Coronary artery (tissue), 2 donors: ENCODE measurements around the gene PROP1.
"Not testable (repeated sequence)": the region's sequence is repeated elsewhere in the genome, so short reads cannot be mapped to it uniquely, and the experiment has no call there.

ENCODE experiments used
- DNase-seq: peaks from one replicate; pipeline ENCODE4 v3.0.0-alpha.2; 2017; ENCODE audit warnings: low spot score
- H3K27ac ChIP-seq, 2 donors: fragments of 200-600 bp; sonication (generic); one replicate each; pipeline ENCODE4 v1.5.1; 2016 to 2019
- H3K4me3 ChIP-seq: fragments of 200-600 bp; sonication (generic); 2 replicates; pipeline ENCODE4 v1.5.1; 2016; ENCODE audit warnings: mild to moderate bottlenecking, moderate library complexity
- TF ChIP-seq, protein P1 (sequence below): fragments of 200-600 bp; sonication (generic); IDR thresholded peaks from one replicate; pipeline ENCODE4 v1.5.1; 2019; ENCODE audit warnings: antibody characterized with exemption

PROP1 gene

DNA sequence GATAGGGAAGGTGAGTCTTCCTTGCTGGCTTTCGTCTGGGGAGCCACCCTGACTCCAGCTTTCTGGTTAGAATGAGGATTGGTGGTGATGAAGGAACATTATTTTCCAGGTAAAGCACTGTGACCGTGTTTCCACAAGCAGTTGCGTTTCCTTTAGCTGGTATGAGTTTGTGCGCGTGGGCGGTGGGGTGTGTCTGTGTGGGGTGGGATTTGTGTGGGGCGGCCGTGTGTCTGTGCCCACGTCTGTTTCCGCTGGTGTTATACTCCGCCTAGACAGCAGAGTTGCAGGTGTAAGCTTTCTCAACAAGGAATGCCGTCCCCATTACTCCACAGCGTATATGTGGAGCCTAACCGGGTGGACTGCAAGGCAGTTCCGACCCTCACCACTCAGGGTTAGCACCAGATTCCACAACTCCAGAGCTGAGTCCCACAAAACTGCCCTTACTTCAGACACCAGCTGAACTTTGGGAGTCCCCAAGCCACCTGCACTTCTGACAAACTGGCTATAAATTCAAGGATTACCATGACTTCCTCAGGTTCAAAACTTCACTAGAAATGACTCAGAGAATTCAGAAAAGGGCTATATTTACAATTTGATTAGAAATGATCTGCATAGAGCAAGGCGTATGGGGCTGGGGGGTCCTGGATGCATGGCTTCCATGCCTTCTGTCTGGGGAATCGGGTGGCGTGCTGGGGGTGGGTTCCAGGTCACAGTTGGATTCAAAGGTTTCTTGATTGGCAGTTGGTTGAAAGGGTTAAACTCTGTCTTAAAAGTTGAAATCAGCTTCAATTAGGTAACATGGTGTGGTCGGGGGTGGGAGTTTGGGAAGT, 29.8 kb downstream of the PROP1 start:
- TF ChIP-seq, protein P1, sequence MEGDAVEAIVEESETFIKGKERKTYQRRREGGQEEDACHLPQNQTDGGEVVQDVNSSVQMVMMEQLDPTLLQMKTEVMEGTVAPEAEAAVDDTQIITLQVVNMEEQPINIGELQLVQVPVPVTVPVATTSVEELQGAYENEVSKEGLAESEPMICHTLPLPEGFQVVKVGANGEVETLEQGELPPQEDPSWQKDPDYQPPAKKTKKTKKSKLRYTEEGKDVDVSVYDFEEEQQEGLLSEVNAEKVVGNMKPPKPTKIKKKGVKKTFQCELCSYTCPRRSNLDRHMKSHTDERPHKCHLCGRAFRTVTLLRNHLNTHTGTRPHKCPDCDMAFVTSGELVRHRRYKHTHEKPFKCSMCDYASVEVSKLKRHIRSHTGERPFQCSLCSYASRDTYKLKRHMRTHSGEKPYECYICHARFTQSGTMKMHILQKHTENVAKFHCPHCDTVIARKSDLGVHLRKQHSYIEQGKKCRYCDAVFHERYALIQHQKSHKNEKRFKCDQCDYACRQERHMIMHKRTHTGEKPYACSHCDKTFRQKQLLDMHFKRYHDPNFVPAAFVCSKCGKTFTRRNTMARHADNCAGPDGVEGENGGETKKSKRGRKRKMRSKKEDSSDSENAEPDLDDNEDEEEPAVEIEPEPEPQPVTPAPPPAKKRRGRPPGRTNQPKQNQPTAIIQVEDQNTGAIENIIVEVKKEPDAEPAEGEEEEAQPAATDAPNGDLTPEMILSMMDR: no peak
- DNase-seq: no peak
- Histone ChIP-seq H3K27ac (no peak overlapping the region), H3K4me3 (no peak overlapping the region)

DNA sequence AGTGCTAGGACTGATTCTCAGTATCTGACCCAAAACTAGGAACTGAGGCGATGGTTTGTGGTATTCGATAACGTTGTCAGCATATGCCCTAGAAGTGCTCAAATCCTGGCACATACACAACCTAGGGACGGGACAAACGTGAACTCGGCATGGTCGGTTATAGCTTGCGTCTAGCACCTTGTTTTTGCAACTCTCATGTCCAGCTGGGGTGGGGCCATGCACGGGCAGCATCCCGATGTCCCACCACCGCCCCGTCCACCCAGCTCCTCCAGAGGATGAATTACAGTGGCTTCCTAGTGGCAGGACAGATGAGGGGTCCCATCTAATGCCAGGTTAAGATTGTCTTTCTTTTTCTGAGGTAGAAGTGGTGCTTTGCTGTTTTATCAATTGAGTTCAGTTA, 31.6 kb downstream of the PROP1 start:
- Histone ChIP-seq H3K4me3 (no peak overlapping the region), H3K27ac (no peak overlapping the region)
- TF ChIP-seq, protein P1: no peak
- no peak for DNase-seq

DNA sequence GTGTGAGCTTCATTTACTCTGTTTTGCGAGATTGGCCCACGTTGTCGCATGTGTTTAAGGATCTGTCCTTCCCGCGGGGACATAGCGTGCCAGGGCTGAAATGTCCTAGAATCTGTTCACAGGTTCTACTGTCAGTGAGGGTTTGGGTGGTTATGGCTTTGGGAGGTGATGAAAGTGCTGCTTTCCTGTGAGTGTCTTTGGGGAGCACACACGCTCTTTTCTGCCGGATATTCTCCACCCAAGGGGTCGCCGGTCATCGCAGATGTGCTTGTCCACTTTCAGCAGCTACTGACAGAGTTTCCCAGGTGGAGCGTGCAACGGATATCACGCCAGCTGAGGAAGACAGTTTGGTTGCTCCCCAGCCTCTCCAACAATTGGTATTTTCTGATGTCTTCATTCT, 32.1 kb downstream of the PROP1 start:
- TF ChIP-seq, protein P1: no peak
- Histone ChIP-seq H3K4me3 (no peak overlapping the region), H3K27ac (no peak overlapping the region)
- DNase-seq: no peak

DNA sequence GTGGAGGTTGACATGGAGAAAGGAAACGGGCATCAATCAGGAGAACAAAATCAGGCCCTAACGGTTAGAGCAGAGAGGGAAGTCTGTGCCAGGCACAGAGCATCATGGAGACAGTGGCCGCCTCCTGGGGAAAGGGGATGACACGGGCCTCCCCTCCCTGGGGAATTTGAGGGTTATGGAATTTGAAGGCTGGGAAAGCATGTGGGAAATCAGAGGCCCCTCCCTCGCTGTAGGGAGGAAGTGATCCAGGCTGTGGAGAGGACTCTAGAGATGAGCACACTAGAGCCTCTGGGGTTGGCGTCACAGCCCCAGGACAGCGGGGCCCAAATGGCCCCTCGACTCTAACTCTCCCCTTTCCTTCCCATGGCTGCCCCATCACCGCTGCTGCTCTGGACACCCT, 36.7 kb downstream of the PROP1 start:
- no peak for DNase-seq
- Histone ChIP-seq H3K4me3 (no peak overlapping the region), H3K27ac (no peak overlapping the region)
- TF ChIP-seq, protein P1: no peak

DNA sequence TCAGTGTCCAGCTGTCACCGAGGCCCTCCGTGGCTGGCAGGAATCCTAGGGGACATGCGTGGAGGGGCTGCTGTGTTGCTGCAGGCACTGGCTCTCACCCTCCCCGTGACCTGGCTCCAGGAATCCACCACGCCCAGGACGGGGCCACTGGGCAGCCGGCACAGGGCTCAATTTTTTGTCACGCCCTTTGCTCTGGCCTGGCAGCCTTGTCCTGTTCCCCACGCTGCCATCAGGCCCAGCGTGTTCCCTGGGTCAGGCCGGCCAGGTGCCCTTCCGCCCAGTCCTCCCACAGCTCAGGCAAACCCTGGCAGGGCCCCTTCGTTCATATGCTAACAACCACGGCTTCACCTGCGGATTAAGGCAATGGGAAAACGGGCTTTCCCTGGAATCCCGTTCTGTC, 37.3 kb downstream of the PROP1 start:
- Histone ChIP-seq H3K27ac (no peak overlapping the region), H3K4me3 (no peak overlapping the region)
- TF ChIP-seq, protein P1: no peak
- no peak for DNase-seq

DNA sequence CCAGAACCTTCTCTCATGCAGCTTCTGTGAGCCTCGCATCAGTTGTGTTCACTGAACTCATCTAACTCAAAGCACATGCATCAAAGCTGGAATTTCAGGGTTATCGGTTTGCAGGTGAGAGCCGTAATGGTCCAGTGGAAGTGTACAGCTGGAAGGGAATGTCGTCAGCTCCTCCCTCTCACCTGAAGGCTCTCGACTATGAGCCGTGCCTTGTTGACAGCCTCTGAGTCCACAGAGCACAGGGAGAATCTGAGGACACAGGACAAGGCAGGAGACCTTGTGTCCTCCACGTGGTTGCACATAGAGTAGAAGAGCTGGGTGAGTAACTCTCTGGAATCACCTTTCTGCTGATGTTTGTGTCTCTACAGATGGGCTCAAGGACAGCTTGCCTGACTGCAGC, 38.8 kb downstream of the PROP1 start:
- no peak for DNase-seq
- no peak overlapping the region for H3K27ac ChIP-seq
- TF ChIP-seq, protein P1: no peak
- H3K4me3 ChIP-seq: no peak overlapping the region

DNA sequence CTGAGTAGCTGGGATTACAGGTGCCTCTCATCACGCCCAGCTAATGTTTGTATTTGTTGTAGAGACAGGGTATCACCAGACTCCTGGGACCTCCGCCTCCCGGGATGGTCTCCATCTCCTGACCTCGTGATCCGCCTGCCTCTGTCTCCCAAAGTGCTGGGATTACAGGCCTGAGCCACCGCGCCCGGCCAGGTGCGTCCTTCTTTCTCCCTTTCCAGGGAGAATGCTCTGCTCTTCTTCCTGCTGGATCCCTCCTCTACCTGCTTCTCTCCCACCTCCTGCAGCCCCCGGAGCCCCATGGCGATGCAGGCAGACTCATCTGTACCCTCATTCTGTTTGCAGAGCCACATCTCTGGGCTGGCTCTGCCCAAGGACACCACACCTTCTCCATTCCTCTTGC, 42.9 kb downstream of the PROP1 start:
- H3K4me3 ChIP-seq, H3K27ac ChIP-seq, DNase-seq: not testable (repeated sequence)

DNA sequence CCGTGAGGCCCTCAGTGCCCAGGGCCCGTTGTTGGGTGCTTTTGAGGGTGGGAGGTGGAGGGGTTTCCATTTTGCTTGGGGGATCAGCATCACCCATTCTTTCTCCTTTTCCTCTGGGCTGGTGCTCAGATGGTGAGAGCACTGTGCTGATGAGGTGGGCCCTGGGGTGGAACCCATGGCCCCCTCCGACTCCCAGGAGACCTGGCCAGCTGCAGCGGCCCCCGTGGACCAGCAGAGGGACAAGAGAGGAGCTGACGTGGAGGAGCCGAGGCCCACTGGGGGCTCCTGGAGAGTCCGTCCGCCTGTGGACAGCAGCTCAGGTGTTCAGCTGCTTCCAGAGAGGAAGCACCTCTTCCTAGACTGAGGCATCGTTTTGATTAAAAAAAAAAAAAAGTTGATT, 46.4 kb downstream of the PROP1 start:
- DNase-seq, H3K27ac ChIP-seq, H3K4me3 ChIP-seq: not testable (repeated sequence)

DNA sequence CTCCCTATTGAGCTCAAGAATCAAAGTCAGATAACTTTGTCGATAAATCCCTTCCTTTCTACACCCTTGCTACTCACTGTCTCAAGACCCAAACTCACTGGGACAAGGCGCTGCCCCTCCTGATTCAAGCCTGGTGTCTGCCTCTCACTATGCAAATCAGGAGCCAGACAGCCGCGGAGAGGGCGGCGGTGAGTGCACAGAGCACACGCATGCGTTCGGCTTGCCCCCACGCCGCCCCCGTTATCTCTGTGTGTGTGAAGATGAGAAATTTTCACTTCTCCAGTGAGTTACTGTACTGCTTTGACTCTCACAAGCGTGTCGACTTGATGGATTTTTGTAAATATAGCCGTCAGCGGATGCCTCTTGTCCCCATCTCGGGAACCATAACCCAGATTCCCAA, 47.0 kb downstream of the PROP1 start:
- DNase-seq, H3K4me3 ChIP-seq, H3K27ac ChIP-seq: not testable (repeated sequence)

DNA sequence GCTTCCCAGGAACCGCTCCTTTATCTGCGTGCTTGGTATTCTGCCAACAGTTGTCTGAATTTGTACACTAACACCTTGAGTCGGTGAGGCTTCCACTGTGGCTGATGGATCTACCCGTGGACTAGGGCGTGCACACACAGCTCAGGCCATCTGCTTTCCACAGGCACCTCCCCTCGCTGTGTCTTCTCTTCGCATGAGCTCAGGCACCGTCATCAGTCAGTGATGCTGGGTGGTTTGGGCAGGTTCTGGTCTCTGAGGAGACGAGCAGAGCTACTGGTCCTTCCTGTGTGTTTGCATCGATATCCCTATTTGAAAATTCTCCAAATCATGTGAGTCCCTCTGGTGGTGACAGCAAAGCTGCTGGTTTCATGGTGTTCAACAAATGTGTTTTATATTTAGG, 48.1 kb downstream of the PROP1 start:
- H3K27ac ChIP-seq, H3K4me3 ChIP-seq, DNase-seq: not testable (repeated sequence)

DNA sequence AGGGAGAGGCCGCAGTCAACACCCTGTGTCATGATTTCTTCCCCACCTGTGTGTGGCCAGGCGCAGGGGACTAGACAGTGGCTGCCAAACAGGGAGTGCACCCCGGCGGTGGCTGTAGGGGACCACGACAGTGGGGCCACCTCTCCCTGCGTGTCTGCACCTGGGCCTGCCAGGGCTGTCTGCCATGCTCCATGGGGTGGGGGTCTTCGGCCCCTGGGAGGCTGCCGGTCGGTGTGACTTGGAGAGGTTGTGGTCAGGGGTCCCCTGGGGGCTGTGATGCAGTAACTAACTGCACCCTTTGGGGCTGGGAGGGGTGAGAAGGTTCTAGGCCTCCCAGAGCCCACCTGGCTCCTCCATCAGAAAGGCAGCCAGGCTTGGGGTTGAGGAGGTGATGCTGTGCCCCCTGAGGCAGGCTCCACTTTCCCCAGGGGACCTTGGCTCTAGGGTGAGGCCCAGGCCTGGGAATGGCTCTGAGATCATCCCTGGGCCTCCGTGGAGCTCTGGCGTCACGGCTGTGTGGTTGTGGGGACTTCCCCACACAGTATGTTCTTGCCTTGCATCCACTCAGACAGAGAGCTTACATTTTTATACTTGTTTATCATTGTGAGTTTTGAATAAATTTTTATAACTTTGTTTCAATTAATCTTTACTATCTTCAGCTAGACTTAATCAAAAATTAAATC, 50.3 kb downstream of the PROP1 start:
- DNase-seq, H3K27ac ChIP-seq, H3K4me3 ChIP-seq: not testable (repeated sequence)

DNA sequence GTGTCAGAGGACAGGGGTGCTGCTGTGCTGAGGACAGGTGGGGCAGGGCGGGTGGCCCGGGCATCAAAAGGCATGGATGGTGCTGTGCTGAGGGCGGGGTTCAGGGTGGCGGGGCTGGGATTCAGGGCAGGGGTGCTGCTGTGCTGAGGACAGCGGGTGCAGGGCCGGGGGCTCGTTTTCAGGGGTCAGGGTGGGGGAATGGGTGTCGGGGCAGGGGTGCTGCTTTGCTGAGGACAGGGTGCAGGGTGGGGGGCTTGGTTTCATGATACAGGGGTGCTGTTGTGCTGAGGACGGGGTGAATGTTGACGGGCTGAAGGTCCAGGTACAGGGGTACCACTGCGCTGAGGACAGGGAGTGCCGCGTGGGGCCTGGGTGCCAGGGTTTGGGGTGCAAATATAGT, 50.9 kb downstream of the PROP1 start:
- DNase-seq, H3K27ac ChIP-seq, H3K4me3 ChIP-seq: not testable (repeated sequence)
